ENCODE data around the gene HERC2. TPM values are rescaled to one million over a fixed set of nuclear protein-coding genes. Genes with fewer than 3 reads are reported as not detected.

HERC2 gene
- total and polyA plus RNA-seq, 2 of the 8 experiments (the other 6 are each of a cell fraction or from before 2014, with no cell fraction given): 83.0 to 88.7 TPM

DNA sequence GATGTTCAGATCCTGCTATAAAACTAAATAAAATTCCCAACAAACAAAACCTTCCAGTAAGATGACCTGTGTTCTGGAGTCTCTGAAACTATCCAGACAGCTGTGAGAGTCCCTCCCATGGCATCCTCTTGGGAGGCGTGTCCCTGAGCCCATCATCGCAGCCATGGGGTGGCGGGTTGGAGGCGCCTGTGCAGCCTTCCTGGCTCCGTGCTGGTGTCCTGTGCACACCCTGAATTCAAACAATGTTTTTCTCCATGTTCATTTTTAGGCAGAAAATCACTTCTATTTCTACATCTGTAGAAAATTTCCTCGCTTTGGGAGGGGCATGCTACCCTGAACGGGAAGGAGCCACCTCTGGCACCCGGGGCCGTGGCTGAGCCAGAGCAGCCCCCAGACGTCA, 203.4 kb downstream of the HERC2 start:
- Histone ChIP-seq H2AFZ (ENCODE audit: low read length) (no peak overlapping the region), H3K27me3 (replicated peaks in 1 of 4; ENCODE audit: control insufficient read depth in 3 of 4, extremely low read depth in 1 of 4, insufficient read depth in 3 of 4, low read length in 3 of 4) (no peaks in the 10 kb centered on the region), H2AK5ac (ENCODE audit: low read depth, low read length) (no peak overlapping the region), H3K4me3 (ENCODE audit: extremely low read depth in 1 of 4, insufficient read depth in 2 of 4, low read depth in 3 of 4, low read length in 4 of 4) (no peak overlapping the region), H2BK5ac (ENCODE audit: low read depth, low read length) (no peak overlapping the region), H2BK20ac (ENCODE audit: low read length) (no peak overlapping the region), H4K91ac (replicated peaks; ENCODE audit: insufficient read length, low read length) (no peak overlapping the region), H3K9me3 (ENCODE audit: insufficient read depth in 2 of 2, low read depth in 1 of 2, low read length in 1 of 2) (no peaks in the 10 kb centered on the region), H3K9ac (replicated peaks in 1 of 4; ENCODE audit: extremely low read depth in 1 of 4, low read depth in 3 of 4, low read length in 3 of 4) (no peak overlapping the region), H3K18ac (ENCODE audit: extremely low read depth, low read length) (no peak overlapping the region), H4K5ac (ENCODE audit: insufficient read length, low read depth, low read length) (no peak overlapping the region), H4K8ac (ENCODE audit: extremely low read depth, insufficient read depth, low read length) (peak overlapping the region; percentile 14; the same call in 1 of the 2 replicates), H3K4me1 (replicated peaks in 1 of 4; ENCODE audit: control insufficient read depth in 3 of 4, insufficient read depth in 4 of 4, low read length in 3 of 4) (no peaks in the 10 kb centered on the region), H3K56ac (replicated peaks; ENCODE audit: insufficient read length, low read depth, low read length) (no peak overlapping the region), H3K23ac (ENCODE audit: insufficient read length) (no peak overlapping the region), H3K27ac (ENCODE audit: low read depth, low read length) (no peak overlapping the region), H3K14ac (ENCODE audit: insufficient read length) (no peak overlapping the region), H3K36me3 (ENCODE audit: control insufficient read depth in 2 of 4, insufficient read depth in 4 of 4, low read length in 3 of 4) (peaks cover 13 to 37% (median 31%) of the 10 kb centered on the region in 4 experiments; a peak in 7 of 8 replicates), H3K4ac (replicated peaks; ENCODE audit: insufficient read length, low read depth, low read length) (no peak overlapping the region), H2BK15ac (ENCODE audit: low read length) (no peak overlapping the region), H3K79me1 (ENCODE audit: low read depth, low read length) (no peaks in the 10 kb centered on the region), H4K20me1 (replicated peaks in 1 of 2; ENCODE audit: control insufficient read depth in 1 of 2, insufficient read depth in 2 of 2, low read length in 2 of 2) (peaks cover 0 to 9% of the 10 kb centered on the region in 2 experiments), H3K79me2 (ENCODE audit: control insufficient read depth in 1 of 2, insufficient read depth in 2 of 2, low read length in 2 of 2) (no peaks in the 10 kb centered on the region), H3K4me2 (ENCODE audit: insufficient read depth in 1 of 2, low read depth in 2 of 2, low read length in 2 of 2) (no peak overlapping the region), H2BK120ac (replicated peaks; ENCODE audit: low read depth, low read length) (no peak overlapping the region), H2BK12ac (ENCODE audit: low read depth, low read length) (no peak overlapping the region), H3K23me2 (ENCODE audit: low read depth, low read length) (no peaks in the 10 kb centered on the region)
- no peak for FAIRE-seq
- ChIA-PET POLR2A (ENCODE audit: partially characterized antibody) (no interaction called here), CTCF (ENCODE audit: partially characterized antibody) (interaction anchor here (1.2 kb wide), 1 partner anchor 84 kb away, joined by 3 read pairs; no protein-coding TSS in a partner anchor)
- WGBS, 2 experiments (ENCODE audit: extremely low coverage in 1 of 2, insufficient coverage in 1 of 2, insufficient read length in 1 of 2, insufficient replicate concordance in 2 of 2, low coverage in 1 of 2, low lambda C conversion rate in 2 of 2, missing lambda C conversion rate in 1 of 2): 95% methylated on average over 10 of the region's 10 CpGs; no CpG with 5 or more reads in 1 of the 2 experiments
- no peak for DNase-seq (ENCODE audit: low read depth in 1 of 2, low spot score in 2 of 2)
- TF ChIP-seq KDM4A (IDR thresholded peaks at IDR 0.05; ENCODE audit: low read depth, low read length, severe bottlenecking): no peak
- no peak for TF ChIP-seq SIX5 (IDR thresholded peaks at IDR 0.05; ENCODE audit: low read depth, low read length)
- no peak for TF ChIP-seq POLR2AphosphoS5 (IDR thresholded peaks at IDR 0.05; ENCODE audit: low read depth, low read length)
- TF ChIP-seq NRF1 (IDR thresholded peaks at IDR 0.05; ENCODE audit: low read depth, low read length): no peak
- no peak for TF ChIP-seq SP4 (IDR thresholded peaks at IDR 0.05; ENCODE audit: low read length)
- TF ChIP-seq TEAD4 (IDR thresholded peaks at IDR 0.05; ENCODE audit: low read depth, low read length): no peak
- no peak for TF ChIP-seq KDM1A (IDR thresholded peaks at IDR 0.05; ENCODE audit: borderline replicate concordance, low read length)
